Measurements from ENCODE around the gene AUP1.
A peak's percentile ranks its signal among the peaks of the same experiment; 100 is the strongest.

Gene AUP1

GRCh38 chr2:74482801-74483674, 46.5 kb downstream of the AUP1 start, which contains the start of the genes CCDC142 and TTC31:
CCDC142 (minus strand) TSS chr2:74482998; CDS start chr2:74482837, 161 bp downstream.
TTC31 (plus strand) TSS chr2:74483081; CDS start chr2:74483096, 15 bp downstream.
- Histone ChIP-seq H3K4me2 (ENCODE audit: low read length) (peak within 1 kb of the TSS; percentile 98), H4K20me1 (ENCODE audit: insufficient read depth, low read length) (no peaks in the 10 kb centered on the region), H2AFZ (ENCODE audit: low read depth, low read length) (peak within 1 kb of the TSS; percentile 87), H3K27ac (ENCODE audit: low read length) (peak within 1 kb of the TSS; percentile 79), H3K9ac (ENCODE audit: low read length) (peak within 1 kb of the TSS; percentile 80), H3K36me3 (replicated peaks; ENCODE audit: low read depth, low read length) (peaks cover 3% of the 10 kb centered on the region), H3K79me2 (ENCODE audit: low read length) (peaks cover 22% of the 10 kb centered on the region), H3K4me3 (ENCODE audit: low read length) (peak within 1 kb of the TSS; percentile 99), H3K4me1 (ENCODE audit: low read length) (peaks cover 8% of the 10 kb centered on the region), H3K9me3 (ENCODE audit: insufficient read depth, low read length) (no peaks in the 10 kb centered on the region), H3K27me3 (ENCODE audit: low read depth, low read length) (no peaks in the 10 kb centered on the region)
- TF ChIP-seq EZH2phosphoT487 (IDR thresholded peaks at IDR 0.05; ENCODE audit: low read depth) (no peak), CTCF (IDR thresholded peaks at IDR 0.05; ENCODE audit: low read depth, low read length) (peak; percentile 93)

GRCh38 chr2:74481961-74482800, 47.3 kb downstream of the AUP1 start:
- H2AFZ ChIP-seq (ENCODE audit: low read depth, low read length): peak overlapping the region; percentile 80
- H3K4me3 ChIP-seq (ENCODE audit: low read length): peak overlapping the region; percentile 99
- H3K36me3 ChIP-seq (replicated peaks; ENCODE audit: low read depth, low read length): peaks cover 7% of the 10 kb centered on the region

GRCh38 chr2:74481431-74481830, 48.1 kb downstream of the AUP1 start:
- peak overlapping the region; percentile 92 for H3K4me2 ChIP-seq (ENCODE audit: low read length)
- TF ChIP-seq EZH2phosphoT487 (IDR thresholded peaks at IDR 0.05; ENCODE audit: low read depth) (no peak), CTCF (IDR thresholded peaks at IDR 0.05; ENCODE audit: low read depth, low read length) (no peak)
- no peak overlapping the region for H3K27ac ChIP-seq (ENCODE audit: low read length)
- no peaks in the 10 kb centered on the region for H3K27me3 ChIP-seq (ENCODE audit: low read depth, low read length)
- H4K20me1 ChIP-seq (ENCODE audit: insufficient read depth, low read length): no peaks in the 10 kb centered on the region
- H3K4me1 ChIP-seq (ENCODE audit: low read length): peaks cover 8% of the 10 kb centered on the region
- H3K9me3 ChIP-seq (ENCODE audit: insufficient read depth, low read length): no peaks in the 10 kb centered on the region
- H2AFZ ChIP-seq (ENCODE audit: low read depth, low read length): no peak overlapping the region
- peaks cover 7% of the 10 kb centered on the region for H3K36me3 ChIP-seq (replicated peaks; ENCODE audit: low read depth, low read length)
- peak overlapping the region; percentile 80 for H3K9ac ChIP-seq (ENCODE audit: low read length)
- H3K4me3 ChIP-seq (ENCODE audit: low read length): peak overlapping the region; percentile 99
- peaks cover 22% of the 10 kb centered on the region for H3K79me2 ChIP-seq (ENCODE audit: low read length)

More at GRCh38 chr2:74481961-74482800, 47.3 kb downstream of the AUP1 start:
- Histone ChIP-seq H3K4me1 (ENCODE audit: low read length) (peaks cover 8% of the 10 kb centered on the region), H3K27me3 (ENCODE audit: low read depth, low read length) (no peaks in the 10 kb centered on the region), H3K79me2 (ENCODE audit: low read length) (peaks cover 22% of the 10 kb centered on the region), H3K9me3 (ENCODE audit: insufficient read depth, low read length) (no peaks in the 10 kb centered on the region), H4K20me1 (ENCODE audit: insufficient read depth, low read length) (no peaks in the 10 kb centered on the region), H3K9ac (ENCODE audit: low read length) (peak overlapping the region; percentile 80), H3K4me2 (ENCODE audit: low read length) (peak overlapping the region; percentile 92), H3K27ac (ENCODE audit: low read length) (peak overlapping the region; percentile 79)
- TF ChIP-seq CTCF (IDR thresholded peaks at IDR 0.05; ENCODE audit: low read depth, low read length) (no peak), EZH2phosphoT487 (IDR thresholded peaks at IDR 0.05; ENCODE audit: low read depth) (no peak)
